ENCODE data around the gene DUOXA1.
"Not testable (repeated sequence)": the region's sequence is repeated elsewhere in the genome, so short reads cannot be mapped to it uniquely, and the experiment has no call there.

Gene DUOXA1

DNA sequence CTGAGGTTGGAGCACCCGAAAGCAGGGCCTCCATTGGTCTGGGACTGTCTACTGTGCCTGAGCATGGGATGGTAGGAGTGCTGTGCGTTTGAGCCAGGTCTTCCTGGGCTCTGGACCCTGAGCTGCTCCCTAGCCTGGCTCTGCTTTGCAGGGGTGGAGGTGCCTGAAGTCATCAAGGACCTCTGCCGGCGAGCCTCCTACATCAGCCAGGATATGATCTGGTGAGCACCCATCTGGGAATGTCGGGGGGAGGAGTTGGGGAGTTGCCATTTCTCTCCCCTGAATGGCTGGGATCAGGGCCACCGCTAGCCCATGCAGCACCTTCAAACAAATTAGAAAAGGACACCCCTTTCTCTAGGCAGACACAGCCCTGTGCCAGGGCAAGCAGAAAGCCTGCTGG lies 20.8 kb upstream of the DUOXA1 start:
- DNase-seq (ENCODE audit: low spot score): no peak

DNA sequence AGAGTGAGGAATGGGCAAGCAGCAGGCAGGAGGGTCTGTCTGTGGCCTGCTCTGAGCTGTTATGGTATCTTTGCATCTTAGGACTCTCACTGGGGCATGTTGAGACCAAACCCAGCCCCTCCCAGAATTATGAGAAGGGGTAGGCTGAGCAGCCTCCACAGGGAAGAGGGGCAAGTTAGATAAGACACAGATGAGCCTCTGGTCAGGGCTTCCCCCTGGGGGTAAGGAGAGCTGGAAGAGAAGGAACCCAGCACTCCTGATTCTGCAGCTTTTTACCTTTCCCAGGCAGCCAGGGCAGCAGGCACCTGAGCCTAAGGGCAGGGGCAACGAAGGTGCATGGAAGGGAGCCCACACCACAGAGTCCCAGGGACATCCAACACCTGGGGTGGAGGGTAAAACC lies 19.4 kb upstream of the DUOXA1 start:
- DNase-seq (ENCODE audit: low spot score): no peak

DNA sequence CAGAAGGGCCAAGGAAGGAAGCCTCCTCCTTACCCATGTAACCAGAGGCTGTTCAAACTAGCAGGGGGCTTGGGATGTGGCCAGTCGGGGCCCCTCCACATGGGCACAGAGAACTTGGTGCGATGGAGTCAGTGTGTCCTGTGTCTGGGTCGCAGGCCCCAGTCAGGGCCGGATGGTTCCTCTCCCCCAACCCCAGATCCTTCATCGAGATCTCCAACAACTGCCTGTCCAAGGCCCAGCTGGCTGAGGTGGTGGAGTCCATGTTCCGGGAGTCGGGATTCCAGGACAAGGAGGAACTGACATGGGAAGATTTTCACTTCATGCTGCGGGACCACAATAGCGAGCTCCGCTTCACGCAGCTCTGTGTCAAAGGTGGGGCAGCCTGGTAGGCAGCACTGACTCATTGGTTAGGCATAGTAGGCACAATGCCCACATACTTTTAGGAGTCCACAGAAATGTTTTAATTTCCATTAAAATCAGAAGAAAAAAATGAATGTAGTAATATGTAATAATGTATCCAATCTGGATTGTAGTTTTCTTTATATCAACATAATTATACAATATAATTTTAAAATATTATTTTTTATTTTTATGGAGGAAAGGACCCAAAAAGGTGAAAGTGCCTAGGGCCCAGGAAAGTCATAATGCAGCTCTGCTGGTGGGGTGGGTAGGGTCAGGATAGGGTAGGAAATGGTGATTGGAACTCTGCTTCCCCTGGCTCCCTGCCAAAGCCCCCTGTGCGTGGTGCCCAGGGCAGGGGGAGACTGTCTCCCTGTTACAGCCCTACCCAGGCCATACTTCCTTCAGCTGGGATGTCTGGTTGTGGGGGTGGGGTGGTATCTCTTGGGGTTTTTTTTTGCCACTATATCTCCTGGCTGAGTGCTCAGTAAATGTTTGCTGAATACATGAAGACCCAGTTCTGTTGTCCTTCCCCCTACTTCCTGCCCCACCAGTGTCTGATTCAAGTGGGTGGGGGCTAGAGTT lies 18.7 kb upstream of the DUOXA1 start:
- DNase-seq (ENCODE audit: low spot score): no peak

DNA sequence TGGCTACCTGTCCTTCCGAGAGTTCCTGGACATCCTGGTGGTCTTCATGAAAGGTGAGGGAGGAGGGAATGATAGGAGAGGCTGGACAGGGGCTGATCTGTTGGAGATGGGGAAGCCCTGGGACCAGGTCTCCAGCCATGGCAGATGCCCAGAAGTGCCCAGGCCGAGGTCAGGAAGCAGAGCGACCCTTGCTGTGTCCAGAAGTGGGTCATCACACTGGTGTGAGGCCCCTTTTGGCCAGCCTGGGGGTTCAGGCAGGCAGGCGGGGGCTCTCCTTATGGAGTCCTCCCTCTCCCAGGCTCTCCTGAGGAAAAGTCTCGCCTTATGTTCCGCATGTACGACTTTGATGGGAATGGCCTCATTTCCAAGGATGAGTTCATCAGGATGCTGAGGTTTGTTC lies 17.9 kb upstream of the DUOXA1 start:
- no peak for DNase-seq (ENCODE audit: low spot score)

DNA sequence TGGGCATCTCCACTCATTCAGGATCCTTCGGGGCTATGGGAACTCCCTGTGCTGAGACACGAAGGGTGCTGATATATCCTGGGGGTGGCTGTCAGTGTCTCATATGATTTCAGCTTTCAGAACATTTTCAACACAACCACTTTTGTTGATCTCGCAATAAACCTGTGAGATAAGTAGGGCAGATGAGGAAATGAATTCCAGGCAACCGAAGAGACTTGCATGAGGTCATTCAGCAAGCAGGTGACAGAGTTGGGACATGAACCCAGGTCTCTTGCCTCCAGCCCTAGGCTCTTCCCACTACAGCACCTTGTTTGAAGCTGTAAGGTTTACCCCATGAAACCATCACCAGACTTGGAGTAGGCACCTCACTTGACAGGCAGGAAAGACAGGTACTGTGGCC lies 16.7 kb upstream of the DUOXA1 start:
- no peak for DNase-seq (ENCODE audit: low spot score)

DNA sequence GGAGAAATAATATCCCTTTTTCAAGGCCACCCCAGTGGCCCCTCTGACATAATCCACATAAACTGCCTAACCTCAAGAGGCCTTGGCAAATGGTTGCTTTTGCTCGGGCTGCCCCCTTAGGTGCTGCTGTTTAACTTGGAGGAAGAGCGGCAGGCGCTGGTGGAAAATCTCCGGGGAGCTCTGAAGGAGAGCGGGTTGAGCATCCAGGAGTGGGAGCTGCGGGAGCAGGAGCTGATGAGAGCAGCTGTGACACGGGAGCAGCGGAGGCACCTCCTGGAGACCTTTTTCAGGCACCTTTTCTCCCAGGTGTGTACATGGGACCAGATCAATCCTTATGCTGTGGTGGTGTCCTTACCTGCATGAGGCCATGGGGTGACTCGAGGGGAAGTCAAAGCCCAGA lies 15.1 kb upstream of the DUOXA1 start:
- DNase-seq (ENCODE audit: low spot score): no peak

DNA sequence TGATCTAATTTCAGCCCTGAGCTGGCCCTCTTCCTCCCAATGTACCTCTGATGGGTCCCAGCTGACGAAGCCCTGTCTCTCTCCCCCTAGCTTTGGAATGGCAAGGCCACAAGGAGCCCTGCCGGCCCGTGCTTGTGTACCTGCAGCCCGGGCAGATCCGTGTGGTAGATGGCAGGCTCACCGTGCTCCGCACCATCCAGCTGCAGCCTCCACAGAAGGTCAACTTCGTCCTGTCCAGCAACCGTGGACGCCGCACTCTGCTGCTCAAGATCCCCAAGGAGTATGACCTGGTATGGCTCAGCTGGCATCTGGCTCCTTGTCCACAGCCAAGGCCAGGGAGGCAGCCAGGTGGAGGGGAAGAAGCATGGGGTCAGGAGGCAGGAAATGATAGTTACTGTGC lies 14.3 kb upstream of the DUOXA1 start:
- no peak for DNase-seq (ENCODE audit: low spot score)

DNA sequence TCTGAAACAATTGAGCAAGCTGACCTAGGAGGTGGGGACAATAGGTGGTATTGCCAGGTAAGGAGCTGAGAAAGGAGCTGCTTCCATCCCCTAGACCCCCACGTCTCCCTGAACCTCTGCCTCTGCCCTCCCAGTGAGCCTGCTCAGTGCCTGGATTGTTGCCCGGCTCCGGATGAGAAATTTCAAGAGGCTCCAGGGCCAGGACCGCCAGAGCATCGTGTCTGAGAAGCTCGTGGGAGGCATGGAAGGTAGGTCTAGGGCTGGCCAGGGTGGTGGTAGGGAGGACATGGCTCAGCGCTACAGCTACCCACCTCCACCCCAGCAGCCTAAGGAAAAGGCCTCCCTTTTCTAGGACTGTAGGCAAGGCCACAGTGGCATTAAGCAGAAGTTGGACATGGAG lies 13.4 kb upstream of the DUOXA1 start:
- DNase-seq (ENCODE audit: low spot score): no peak

DNA sequence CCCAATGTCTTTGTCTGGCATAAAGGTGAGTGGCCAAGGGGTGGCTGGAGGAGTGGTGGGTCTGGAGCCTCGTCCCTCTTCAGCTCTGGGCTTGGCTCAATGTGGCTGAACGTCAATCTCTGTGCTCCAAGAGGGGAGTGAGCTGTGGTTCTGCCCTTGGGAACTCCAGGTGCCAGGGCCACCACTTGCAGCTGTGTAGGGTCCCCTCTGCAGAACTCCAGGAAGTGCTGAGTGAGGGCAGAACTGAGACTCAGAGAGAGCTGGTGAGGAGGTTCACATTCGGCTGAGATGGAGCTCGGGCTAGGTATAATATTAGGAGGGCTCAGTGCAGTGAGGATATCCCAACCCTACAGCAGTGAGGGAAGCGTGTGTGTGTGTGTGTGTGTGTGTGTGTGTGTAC lies 11.7 kb upstream of the DUOXA1 start:
- DNase-seq (ENCODE audit: low spot score): no peak

DNA sequence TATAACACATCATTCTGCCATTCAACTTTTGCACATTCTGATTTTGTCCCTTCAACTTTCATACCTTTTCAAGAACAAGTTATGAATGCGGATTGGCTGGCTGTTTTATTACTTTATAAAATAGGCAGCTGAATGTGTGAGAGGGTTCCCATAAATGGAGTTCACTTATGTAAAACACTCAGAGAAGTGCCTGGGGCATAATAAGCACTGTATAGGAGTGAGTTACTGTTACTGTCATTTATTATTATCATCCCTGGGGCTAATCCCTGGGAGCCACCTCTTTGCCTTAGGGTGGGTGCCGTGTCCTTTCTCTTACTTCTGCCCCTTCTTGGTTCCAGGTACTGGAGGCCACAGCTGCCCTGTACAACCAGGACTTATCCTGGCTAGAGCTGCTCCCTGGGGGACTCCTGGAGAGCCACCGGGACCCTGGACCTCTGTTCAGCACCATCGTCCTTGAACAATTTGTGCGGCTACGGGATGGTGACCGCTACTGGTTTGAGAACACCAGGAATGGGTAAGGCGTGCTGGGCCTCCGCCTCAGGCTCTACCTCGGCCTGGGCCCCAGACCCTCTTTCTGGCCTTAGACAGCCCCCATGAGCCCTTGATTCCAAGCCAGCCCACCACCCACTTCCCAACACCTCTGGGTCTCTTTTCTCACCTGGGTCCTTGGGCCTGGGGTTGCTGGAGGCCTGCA lies 11.0 kb upstream of the DUOXA1 start:
- no peak for DNase-seq (ENCODE audit: low spot score)

DNA sequence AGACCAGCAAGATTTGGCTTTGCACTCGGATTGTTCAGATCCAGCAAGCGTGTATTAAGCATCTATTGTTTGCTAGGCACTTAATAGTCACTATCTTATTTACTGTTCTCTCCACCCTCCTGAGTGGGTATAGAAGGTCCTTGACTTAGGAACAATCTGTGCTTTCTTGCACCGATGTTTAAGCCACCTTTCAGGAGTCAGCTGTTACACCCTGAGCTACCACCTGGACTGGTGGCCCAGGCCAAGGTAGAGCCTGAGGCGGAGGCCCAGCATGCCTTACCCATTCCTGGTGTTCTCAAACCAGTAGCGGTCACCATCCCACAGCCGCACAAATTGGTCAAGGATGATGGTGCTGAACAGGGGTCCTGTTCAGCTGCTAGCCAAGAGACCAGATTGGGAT lies 10.1 kb upstream of the DUOXA1 start:
- DNase-seq (ENCODE audit: low spot score): no peak

DNA sequence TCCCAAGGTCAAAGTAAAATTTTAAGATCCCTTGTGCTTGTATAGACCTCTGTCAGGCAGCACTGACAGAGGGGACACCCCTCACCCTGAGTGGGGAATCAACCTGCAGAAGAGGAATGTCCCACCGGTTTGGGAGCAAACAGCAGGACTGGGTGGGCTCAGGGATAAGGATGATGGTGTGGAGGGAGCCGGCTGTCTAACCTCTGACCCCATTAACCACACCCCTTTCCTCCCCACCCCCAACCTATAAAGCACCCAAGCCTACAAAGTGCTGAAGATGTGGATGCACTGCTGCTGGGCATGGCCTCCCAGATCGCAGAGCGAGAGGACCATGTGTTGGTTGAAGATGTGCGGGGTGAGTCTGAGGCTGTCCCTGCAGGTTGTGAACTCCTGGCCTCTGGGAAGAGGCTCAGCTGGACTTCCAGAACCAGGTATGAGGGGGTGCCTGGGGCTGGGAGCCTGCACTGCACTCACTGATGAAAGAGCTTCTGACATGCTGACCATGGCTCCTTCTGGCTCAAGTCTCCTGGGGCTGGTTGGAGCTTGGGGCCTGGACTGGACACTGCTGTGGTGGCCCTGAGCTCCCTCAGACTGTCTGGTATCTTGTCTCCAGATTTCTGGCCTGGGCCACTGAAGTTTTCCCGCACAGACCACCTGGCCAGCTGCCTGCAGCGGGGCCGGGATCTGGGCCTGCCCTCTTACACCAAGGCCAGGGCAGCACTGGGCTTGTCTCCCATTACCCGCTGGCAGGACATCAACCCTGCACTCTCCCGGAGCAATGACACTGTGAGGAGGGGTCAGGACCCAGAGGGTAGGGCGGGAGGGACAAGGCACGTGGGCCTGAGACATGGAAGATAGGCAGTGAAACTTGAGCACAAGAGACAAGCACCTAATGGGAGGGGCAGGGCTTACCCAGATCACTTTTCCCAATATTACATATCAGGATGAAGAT lies 9.4 kb upstream of the DUOXA1 start:
- no peak for DNase-seq (ENCODE audit: low spot score)

DNA sequence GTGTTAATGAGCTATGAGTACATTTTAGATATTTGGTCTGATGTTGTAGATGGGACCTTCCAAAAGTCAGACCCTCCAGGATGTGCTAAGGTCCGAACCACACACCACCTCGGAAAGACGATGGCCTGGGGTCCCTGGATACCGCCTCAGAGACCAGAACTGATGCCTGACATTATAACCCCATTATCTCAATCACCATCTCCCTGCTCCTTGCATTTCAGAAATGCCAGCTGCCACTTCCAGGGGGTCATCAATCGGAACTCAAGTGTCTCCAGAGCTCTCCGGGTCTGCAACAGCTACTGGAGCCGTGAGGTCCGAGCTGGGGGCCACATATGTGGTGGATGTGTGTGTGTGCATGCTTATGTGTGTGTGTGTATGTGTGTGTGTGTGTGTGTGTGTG lies 8.0 kb upstream of the DUOXA1 start:
- DNase-seq (ENCODE audit: low spot score): no peak

DNA sequence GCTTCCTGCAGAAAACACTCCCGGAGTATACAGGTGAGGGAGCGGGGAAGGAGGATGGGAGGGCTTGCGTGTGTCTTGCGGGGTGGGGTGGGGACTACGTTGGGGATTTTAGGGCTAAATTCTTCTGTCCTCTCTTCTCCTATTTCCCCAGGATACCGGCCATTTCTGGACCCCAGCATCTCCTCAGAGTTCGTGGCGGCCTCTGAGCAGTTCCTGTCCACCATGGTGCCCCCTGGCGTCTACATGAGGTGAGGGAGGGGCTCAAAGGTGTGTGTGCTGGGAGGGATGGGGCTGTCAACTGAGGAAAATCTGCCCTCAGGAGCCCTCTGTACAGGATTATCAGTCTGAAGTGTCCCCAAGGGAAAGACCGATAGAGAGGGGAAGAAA lies 6.7 kb upstream of the DUOXA1 start:
- DNase-seq (ENCODE audit: low spot score): no peak

DNA sequence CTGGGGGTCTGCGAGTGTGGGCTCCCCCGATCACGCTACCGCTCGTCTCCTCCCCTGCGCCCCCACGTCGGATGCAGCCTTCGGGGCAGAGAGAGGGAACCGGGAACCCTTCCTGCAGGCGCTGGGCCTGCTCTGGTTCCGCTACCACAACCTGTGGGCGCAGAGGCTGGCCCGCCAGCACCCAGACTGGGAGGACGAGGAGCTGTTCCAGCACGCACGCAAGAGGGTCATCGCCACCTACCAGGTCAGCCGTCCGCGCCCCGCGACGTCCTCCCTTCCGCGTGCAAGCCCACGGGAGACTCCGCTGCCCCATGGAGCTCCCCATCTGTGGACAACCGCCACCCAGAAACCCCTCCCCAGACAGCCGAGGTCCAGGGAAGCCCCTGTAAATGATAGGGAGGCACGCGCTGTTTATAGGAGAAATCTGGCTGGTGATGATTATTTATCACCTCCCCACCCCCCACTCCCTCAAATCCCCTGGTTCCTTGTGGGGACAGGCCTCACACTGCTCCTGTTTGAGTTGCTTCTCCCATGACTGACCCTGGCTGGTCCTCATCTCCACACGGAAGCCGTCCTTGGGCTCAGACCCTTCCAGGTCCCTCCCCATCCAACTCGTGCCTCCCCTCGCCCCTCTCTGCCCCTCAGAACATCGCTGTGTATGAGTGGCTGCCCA lies 6.2 kb upstream of the DUOXA1 start:
- DNase-seq (ENCODE audit: low spot score): not testable (repeated sequence)

DNA sequence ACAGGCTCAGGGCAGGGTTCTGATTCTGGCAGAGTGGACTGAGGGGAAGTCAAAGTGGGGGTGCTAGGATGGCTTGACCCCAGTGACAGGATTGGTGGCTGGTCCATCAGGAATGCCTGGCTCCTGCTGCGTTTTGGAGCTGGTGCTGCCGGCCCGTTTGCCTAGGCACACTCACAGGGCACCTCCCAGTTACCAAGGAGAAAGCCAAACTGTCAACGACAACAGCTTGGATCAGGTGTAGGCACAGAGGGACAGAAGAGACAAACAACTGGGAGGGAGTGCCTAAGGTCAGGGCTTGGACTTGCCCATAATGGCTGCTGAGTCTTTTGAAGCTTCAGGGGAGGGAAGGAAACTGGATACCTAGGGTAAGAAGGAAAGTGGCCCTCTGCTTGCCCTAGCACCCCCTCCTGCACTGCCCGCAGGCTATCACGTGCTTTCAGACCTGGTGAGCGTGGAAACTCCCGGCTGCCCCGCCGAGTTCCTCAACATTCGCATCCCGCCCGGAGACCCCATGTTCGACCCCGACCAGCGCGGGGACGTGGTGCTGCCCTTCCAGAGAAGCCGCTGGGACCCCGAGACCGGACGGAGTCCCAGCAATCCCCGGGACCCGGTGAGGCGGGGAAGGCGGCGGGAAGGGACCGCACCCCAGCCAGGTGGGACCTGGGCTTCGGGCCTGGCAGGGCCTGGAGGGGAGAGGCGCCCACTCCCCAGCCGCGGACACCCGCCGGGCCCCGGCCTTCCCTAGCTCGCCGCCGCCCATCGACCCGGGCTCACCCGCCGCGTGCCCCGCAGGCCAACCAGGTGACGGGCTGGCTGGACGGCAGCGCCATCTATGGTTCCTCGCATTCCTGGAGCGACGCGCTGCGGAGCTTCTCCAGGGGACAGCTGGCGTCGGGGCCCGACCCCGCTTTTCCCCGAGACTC lies 5.3 kb upstream of the DUOXA1 start:
- no peak for DNase-seq (ENCODE audit: low spot score)

DNA sequence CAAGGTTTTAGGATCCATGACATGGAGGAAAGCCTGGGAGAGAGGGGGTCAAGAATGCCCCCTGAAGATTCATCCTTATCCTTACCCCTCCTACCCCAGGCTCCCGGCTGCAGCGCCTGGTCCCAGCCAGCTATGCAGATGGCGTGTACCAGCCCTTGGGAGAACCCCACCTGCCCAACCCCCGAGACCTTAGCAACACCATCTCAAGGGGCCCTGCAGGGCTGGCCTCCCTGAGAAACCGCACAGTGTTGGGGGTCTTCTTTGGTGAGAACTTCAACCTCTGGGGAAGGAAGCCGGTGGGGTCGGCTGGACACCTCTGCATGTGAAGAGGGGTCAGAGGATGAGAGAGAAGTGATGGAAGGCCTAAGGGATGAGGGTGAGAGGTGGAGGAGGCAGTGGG lies 4.4 kb upstream of the DUOXA1 start:
- no peak for DNase-seq (ENCODE audit: low spot score)

DNA sequence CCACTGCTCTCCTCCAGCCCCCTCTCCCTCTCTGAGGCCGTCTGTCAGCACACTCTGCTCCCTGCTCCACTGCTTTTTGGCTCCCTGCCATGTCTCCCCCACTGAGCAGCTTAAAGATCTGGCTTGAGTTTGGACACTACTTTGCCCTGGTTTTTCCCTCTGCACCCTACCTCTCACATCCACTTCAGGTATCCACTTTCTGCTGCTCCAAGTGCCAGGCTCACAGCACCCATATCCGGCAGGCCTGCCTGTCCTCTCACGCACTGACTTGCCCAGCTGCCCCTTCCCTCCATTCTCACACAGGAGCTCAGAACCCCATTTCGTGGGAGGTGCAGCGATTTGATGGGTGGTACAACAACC lies 3.9 kb upstream of the DUOXA1 start:
- no peak for DNase-seq (ENCODE audit: low spot score)

DNA sequence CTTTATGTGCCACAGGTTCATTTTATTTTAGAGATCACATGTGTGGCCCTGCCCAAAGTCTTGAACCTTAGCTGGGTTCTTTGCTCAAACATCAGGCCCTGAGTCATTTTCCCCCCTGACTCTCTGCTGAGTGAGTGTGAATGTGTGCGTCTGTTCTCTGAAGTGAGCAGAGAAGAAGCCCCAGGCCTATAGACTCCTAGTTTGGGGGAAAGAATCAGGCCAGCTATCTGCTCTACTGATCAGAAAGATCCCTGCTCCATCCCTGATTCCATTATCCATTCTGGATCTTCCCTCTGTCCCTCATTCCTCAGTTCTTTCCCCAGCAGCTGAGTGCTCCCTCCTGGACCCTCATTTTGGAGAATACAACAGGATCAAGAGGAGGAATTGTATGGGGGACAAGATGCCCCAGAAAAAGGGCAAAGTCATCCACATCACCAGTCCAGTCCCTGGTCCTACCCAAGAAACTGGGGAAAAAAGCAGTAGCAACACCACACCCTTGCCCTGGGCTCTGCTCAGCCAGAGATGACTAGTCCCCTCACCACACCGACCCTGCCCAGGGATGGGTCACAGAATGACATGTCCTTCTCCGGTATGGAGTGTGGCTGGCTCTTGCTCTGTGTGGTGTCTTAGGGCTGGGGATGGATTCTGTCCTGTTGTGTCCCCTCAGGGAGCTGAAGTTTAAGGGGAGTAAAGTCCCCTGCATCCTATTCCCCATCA lies 3.3 kb upstream of the DUOXA1 start:
- no peak for DNase-seq (ENCODE audit: low spot score)

DNA sequence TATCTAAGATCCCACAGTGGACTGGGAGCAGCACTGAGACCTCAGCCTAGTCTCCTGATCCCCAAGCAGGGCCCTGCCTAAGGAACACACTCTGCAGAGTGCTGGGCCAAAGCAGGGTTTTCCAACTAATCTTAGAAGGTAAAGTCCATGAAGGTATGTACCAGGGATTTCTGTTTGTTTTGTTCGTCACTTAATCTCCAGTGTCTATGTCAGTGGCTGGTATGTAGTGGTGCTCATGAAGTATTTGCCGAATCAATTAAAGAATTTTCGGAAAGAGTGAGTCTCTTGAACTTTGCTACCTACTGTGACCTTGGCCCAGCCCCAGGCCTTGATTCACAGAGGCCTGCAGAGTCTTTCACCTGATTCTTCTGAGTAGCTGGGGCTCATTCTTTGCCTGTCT lies 1.8 kb upstream of the DUOXA1 start:
- no peak for DNase-seq (ENCODE audit: low spot score)
